HEK293T (cell line): ENCODE measurements around the gene MS4A10.

ENCODE experiments used
- CTCF ChIA-PET: fragments of 350-600 bp; formaldehyde crosslinking; extraction: SDS; loops from one replicate; lab custom pipeline; 2021; ENCODE audit warnings: antibody characterized with exemption, inconsistent platforms; lab: Yijun Ruan, JAX
- POLR2A ChIA-PET: fragments of 350-600 bp; formaldehyde crosslinking; extraction: SDS; loops from one replicate; lab custom pipeline; 2020; ENCODE audit warnings: antibody characterized with exemption, inconsistent platforms; lab: Yijun Ruan, JAX
- DNase-seq: peaks from one replicate; pipeline ENCODE4 v3.0.0; 2012; ENCODE audit warnings: mixed read lengths; ENCODE audit errors: extremely low spot score
- ARNT ChIP-seq: fragments of 450-650 bp; IDR thresholded peaks from 2 replicates; pipeline ENCODE4 v1.6.1; 2017; ENCODE audit warnings: mild to moderate bottlenecking
- BHLHE40 ChIP-seq: fragments of 450-650 bp; IDR thresholded peaks from 2 replicates; pipeline ENCODE4 v1.6.1; 2016; ENCODE audit warnings: mild to moderate bottlenecking, moderate library complexity, borderline replicate concordance
- CTBP1 ChIP-seq: fragments of 450-650 bp; IDR thresholded peaks from 2 replicates; pipeline ENCODE4 v1.6.1; 2016; ENCODE audit warnings: borderline replicate concordance
- ELF4 ChIP-seq: fragments of 450-650 bp; IDR thresholded peaks from 2 replicates; pipeline ENCODE4 v1.6.1; 2017; ENCODE audit warnings: antibody characterized with exemption
- FOXA1 ChIP-seq: fragments of 450-650 bp; IDR thresholded peaks from 2 replicates; pipeline ENCODE4 v1.6.1; 2016; ENCODE audit warnings: mild to moderate bottlenecking
- FOXK2 ChIP-seq: fragments of 450-650 bp; IDR thresholded peaks from 2 replicates; pipeline ENCODE4 v1.6.1; 2016; ENCODE audit warnings: mild to moderate bottlenecking
- FOXM1 ChIP-seq: fragments of 450-650 bp; IDR thresholded peaks from 2 replicates; pipeline ENCODE4 v1.6.1; 2017; ENCODE audit warnings: mild to moderate bottlenecking, borderline replicate concordance
- HDGF ChIP-seq: fragments of 450-650 bp; IDR thresholded peaks from 2 replicates; pipeline ENCODE4 v1.6.1; 2017; ENCODE audit warnings: antibody characterized with exemption, borderline replicate concordance
- L3MBTL2 ChIP-seq: fragments of 450-650 bp; conservative IDR thresholded peaks from 2 replicates; pipeline ENCODE4 v1.6.1; 2016; ENCODE audit warnings: mild to moderate bottlenecking
- LEF1 ChIP-seq: fragments of 450-650 bp; IDR thresholded peaks from 2 replicates; pipeline ENCODE4 v1.6.1; 2017; ENCODE audit warnings: mild to moderate bottlenecking, borderline replicate concordance
- NFRKB ChIP-seq: fragments of 450-650 bp; IDR thresholded peaks from 2 replicates; pipeline ENCODE4 v1.6.1; 2016; ENCODE audit warnings: mild to moderate bottlenecking, moderate library complexity
- SP1 ChIP-seq: fragments of 450-650 bp; IDR thresholded peaks from 2 replicates; pipeline ENCODE4 v1.6.1; 2017
- SUZ12 ChIP-seq: fragments of 450-650 bp; IDR thresholded peaks from 2 replicates; pipeline ENCODE4 v1.6.1; 2016; ENCODE audit warnings: mild to moderate bottlenecking
- TARDBP ChIP-seq: fragments of 450-650 bp; IDR thresholded peaks from 2 replicates; pipeline ENCODE4 v1.6.1; 2016
- ZNF384 ChIP-seq: fragments of 450-650 bp; IDR thresholded peaks from 2 replicates; pipeline ENCODE4 v1.6.1; 2016
- TF ChIP-seq, protein P1 (sequence below): fragments of 450-650 bp; IDR thresholded peaks from 2 replicates; pipeline ENCODE4 v1.6.1; 2016

The MS4A10 gene

DNA sequence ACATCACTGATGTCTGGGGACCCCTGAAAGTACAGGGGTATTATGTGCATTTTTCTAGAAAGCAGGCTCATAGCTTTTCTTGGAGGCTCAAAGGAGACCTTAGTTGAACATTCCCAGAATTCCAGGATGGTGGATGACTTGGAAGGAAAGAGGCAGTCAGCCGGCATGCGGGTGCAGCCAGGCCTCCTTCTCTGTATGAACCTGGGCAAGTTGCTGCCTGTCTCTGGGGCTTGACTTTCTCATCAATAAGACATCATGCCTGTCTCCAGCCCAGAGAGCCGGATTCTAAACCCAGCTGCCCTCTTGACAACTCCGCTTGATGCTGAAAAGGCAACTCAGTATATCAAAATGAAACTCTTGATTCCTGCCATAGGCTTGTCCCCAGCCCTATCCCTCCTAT is 15.9 kb upstream of the MS4A10 start:
- TF ChIP-seq ARNT (no peak), ZNF384 (no peak), ELF4 (no peak), LEF1 (no peak), FOXA1 (no peak), HDGF (no peak)
- POLR2A ChIA-PET: interaction anchor here (1.4 kb wide), 1 partner anchor 138 kb away, joined by 3 read pairs; no protein-coding TSS in a partner anchor
- CTCF ChIA-PET: no interaction called here
- DNase-seq: no peak

DNA sequence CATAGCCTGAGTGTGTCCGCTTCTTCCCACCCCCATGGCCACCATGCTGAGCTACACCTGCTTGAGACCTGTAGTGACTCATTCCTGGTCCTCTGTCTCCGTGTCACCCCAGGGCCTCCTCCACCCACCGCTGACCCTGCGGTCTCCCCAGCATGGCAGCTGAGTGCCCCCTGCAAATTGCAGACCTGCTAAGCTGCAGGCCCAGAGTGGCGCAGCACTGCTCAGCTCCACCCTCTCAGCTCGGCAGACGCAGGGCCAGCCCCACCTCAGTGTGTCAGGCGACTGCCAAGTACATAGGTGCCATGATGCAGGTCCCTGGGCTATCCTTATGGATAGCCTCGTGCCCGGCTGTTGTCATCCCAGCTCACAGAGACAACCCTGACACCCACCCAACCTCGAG is 15.3 kb upstream of the MS4A10 start:
- CTCF ChIA-PET: no interaction called here
- TF ChIP-seq HDGF (no peak), SP1 (no peak)
- TF ChIP-seq, protein P1, sequence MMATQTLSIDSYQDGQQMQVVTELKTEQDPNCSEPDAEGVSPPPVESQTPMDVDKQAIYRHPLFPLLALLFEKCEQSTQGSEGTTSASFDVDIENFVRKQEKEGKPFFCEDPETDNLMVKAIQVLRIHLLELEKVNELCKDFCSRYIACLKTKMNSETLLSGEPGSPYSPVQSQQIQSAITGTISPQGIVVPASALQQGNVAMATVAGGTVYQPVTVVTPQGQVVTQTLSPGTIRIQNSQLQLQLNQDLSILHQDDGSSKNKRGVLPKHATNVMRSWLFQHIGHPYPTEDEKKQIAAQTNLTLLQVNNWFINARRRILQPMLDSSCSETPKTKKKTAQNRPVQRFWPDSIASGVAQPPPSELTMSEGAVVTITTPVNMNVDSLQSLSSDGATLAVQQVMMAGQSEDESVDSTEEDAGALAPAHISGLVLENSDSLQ: no peak

DNA sequence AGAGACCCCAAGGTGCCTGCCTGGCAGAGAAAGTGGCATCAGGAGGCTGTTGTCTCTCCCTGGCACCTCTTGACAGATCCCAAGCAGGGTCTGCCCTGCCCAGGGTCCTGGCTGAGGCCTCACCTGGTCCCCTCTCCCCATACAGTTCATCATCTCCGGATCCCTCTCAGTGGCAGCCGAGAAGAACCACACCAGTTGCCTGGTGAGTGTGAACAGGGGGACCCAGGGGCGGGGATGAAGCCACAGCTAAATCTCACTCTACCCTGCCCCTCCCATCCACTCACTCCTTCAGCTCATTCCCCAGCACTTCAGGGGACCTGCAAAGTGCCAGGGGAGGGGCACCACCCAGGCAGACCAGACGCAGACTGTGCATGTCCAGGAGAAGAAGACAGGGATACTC is 14.0 kb upstream of the MS4A10 start:
- CTCF ChIA-PET: no interaction called here
- POLR2A ChIA-PET: no interaction called here
- DNase-seq: no peak
- no peak for TF ChIP-seq BHLHE40
- no peak for TF ChIP-seq ZNF384
- no peak for TF ChIP-seq SUZ12
- no peak for TF ChIP-seq SP1

More for the DNA sequence above, 15.3 kb upstream of the MS4A10 start:
- POLR2A ChIA-PET: interaction anchor here (1.4 kb wide), 1 partner anchor 137 kb away, joined by 3 read pairs; no protein-coding TSS in a partner anchor
- DNase-seq: no peak

DNA sequence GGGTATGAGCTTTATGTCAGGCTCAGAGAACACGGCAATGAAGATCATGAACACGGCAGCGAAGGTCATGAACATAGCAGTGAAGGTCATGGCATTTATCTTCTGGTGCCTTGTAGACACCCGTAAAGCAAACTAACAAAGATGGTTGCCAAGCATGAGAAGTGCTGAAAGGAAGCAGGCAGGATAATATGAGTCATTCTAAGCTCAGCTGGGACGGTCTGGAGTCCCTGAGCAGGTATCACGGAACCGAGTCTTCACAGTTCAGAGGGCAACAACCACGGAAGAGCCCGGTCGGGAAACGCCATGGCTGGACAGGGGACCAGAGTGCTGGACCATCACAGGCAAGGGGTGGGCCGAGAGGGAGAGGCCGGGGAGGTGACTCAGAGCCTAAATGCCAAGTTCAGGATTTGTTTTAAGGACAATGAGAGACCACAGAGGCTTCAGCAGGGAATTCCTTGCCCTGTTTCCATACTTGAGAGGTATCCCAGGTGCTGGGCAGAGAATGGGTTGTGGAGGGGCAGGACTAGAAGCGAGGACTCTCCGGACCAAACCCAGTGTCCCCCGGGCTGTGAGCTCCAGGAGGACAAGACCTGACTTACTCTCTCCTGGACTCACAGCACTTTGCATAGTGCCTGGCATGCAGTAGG is 13.1 kb upstream of the MS4A10 start:
- ChIA-PET CTCF (interaction anchor here (0.9 kb wide), 1 partner anchor 9 kb away, joined by 3 read pairs; no protein-coding TSS in a partner anchor), POLR2A (no interaction called here)
- no peak for DNase-seq
- TF ChIP-seq, protein P1: no peak
- no peak for TF ChIP-seq CTBP1

DNA sequence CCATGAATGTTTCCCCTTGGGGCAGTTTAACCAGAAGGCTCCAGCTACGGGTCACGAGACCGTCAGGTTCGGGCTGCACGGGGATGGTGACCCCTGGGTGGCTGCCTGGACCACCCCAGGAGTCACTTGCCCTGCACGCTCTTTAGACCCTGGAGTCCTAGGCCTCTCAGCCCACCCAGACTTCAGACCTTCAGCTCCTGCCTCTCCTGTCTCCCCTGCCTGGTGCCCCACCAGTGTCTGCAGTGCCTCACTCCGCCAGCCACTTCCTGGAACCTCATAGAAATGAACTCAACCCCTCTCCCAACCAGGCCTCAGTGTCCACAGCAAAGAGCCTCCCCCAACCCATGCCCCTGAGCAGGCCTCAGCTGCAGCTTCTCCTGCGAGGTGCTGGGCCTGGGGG is 12.5 kb upstream of the MS4A10 start:
- ChIA-PET POLR2A (no interaction called here), CTCF (interaction anchor here (0.9 kb wide), 1 partner anchor 10 kb away, joined by 3 read pairs; no protein-coding TSS in a partner anchor)
- TF ChIP-seq HDGF (no peak), LEF1 (no peak), ELF4 (no peak), CTBP1 (no peak), ZNF384 (no peak), SP1 (no peak), FOXK2 (no peak), BHLHE40 (no peak), L3MBTL2 (no peak), NFRKB (no peak), ARNT (no peak), FOXM1 (no peak), TARDBP (no peak), FOXA1 (no peak)
- TF ChIP-seq, protein P1: no peak
- no peak for DNase-seq

DNA sequence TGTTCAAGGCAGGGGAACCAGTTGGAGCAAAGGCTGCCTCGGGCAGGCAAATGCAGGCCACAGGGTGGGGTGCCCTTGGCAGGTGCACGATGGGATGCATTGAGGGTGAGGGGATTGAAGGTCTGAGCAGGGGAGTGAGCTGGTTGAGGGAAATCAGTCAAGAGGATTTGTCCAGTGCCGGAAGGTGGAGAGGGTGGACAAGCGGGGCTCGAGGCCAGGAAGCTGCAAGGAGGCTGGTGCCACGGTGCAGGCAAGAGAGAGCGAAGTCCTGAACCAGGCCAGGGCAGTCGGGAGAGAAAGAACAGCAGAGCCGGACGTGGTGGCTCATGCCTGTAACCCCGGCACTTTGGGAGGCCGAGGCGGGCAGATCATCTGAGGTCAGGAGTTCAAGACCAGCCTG is 10.4 kb upstream of the MS4A10 start:
- TF ChIP-seq LEF1 (no peak), L3MBTL2 (no peak), HDGF (no peak), NFRKB (no peak), FOXM1 (no peak), ZNF384 (no peak), FOXK2 (no peak), SP1 (no peak), TARDBP (no peak)
- TF ChIP-seq, protein P1: no peak
- no peak for DNase-seq
- ChIA-PET CTCF (interaction anchor here (0.6 to 1.5 kb wide), 6 partner anchors 8 to 386 kb away, joined by 3 to 6 read pairs (median 4); no protein-coding TSS in a partner anchor), POLR2A (no interaction called here)
